Stimulated activated CD4-positive, alpha-beta T cell treated with anti-CD3 and anti-CD28 coated beads, Interleukin-15, amount 100 ng/mL, for 1 hour (primary cell): Measurements from ENCODE around the gene PGRMC2.

ENCODE experiments used
- DNase-seq, 2 donors: peaks; one replicate each; pipeline ENCODE4 v3.0.0-alpha.2; 2020; ENCODE audit warnings: low read depth in 1 of 2, low spot score in 1 of 2

The PGRMC2 gene

DNA sequence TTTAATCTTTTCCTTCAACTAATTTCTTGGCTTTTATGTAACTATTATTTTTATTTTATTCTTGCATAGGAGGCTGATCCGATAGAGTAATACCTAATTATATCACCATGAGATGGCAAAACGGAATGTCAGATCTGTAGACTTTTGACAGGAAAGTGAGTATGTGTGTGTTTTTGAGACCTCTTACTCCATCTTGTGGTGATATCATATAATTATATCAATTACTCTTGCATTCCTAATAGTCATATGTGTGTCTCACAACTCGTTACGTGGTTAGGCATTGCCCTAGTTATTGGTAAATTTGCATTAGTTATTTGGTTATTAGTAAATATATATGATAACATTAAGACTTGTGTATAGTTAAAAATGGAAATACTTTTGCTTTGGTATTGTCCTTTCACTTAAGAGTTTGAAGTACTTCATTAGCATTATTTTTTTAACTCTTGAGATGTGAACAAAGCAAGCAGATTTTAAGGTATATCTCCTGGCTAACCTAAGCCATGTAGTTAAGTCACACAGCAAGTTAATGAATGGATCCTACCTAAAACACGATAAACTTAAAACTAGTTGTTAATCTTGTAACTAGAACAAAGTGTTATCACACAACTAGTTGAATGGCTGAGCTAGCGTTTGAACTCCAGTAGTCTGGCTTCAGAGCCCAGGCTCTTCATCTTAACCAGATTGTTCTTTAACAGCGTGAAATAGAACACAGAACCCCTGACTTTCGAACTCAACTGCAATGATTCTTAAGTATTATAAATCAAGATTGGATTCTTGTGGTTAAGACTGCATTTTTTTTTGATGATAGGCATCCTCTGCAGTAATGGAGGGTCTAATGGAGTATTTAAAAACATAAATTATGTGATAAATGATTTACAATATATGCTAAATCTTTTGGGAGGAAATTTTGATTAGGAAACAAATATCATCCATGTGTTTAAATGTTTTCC, 67.1 kb downstream of the PGRMC2 start:
- no peak for DNase-seq
